Fibroblast of lung (primary cell): ENCODE measurements around the gene RABGAP1L.

Experiments used
- EZH2 ChIP-seq: IDR thresholded peaks from 2 replicates; pipeline ENCODE4 v1.5.1; 2012; ENCODE audit warnings: low read length, control low read depth, mild to moderate bottlenecking; ENCODE audit errors: missing control alignments
- TF ChIP-seq, protein P1 (sequence below), 2 donors: IDR thresholded peaks in 1 of 2; conservative IDR thresholded peaks in 1 of 2; 1 replicate in 1 of 2; 2 replicates in 1 of 2; pipeline ENCODE4 v1.5.1; 2011 to 2012; ENCODE audit warnings: low read length in 2 of 2, control low read depth in 1 of 2, inconsistent platforms in 1 of 2, low read depth in 1 of 2, mild to moderate bottlenecking in 1 of 2

DNA sequence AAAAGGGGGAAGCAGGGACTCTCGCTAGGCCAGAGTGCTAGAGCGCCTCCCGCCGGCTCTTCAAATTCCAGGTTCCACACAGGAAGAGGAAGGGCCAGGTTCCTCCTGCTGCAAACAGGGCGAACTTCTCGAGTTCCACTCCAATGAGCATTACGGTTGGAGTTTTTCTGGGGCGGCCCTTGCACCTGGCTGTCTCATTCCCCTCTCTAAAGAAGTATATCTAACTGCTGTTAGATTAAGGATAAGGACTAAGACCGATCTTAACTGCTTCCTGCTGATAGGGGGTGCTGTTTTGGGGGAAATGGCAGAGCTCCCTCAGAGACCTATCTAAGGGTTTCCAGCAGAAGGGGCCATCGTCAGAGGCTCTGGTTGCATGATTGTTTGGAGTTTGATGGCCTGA is 138.0 kb downstream of the RABGAP1L start:
- TF ChIP-seq, protein P1, sequence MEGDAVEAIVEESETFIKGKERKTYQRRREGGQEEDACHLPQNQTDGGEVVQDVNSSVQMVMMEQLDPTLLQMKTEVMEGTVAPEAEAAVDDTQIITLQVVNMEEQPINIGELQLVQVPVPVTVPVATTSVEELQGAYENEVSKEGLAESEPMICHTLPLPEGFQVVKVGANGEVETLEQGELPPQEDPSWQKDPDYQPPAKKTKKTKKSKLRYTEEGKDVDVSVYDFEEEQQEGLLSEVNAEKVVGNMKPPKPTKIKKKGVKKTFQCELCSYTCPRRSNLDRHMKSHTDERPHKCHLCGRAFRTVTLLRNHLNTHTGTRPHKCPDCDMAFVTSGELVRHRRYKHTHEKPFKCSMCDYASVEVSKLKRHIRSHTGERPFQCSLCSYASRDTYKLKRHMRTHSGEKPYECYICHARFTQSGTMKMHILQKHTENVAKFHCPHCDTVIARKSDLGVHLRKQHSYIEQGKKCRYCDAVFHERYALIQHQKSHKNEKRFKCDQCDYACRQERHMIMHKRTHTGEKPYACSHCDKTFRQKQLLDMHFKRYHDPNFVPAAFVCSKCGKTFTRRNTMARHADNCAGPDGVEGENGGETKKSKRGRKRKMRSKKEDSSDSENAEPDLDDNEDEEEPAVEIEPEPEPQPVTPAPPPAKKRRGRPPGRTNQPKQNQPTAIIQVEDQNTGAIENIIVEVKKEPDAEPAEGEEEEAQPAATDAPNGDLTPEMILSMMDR (conservative IDR thresholded peaks at IDR 0.05 in 1 of 2, IDR thresholded peaks at IDR 0.05 in 1 of 2; ENCODE audit: low read depth in 1 of 2, low read length in 2 of 2): no peak
- no peak for TF ChIP-seq EZH2
